SK-N-SH treated with all-trans-retinoic acid at 6 μM for 48 hours (cell line): ENCODE data around the gene SLITRK6.

Experiments
- ATAC-seq: fragments of 200-7000 bp; cut with Tn5 transposase; 3 replicates; pipeline ENCODE4 v1.9.1; 2020; ENCODE audit warnings: mild to moderate bottlenecking, moderate library complexity
- ARNTL ChIP-seq: fragments of 450-650 bp; formaldehyde crosslinking; IDR thresholded peaks from 2 replicates; pipeline ENCODE4 v1.5.0; 2020; ENCODE audit warnings: low read depth, mild to moderate bottlenecking, moderate library complexity, borderline replicate concordance
- CREB5 ChIP-seq: fragments of 250-450 bp; sonication (Bioruptor Pico); IDR thresholded peaks from 2 replicates; pipeline ENCODE4 v1.5.1; 2020; ENCODE audit warnings: low read depth, mild to moderate bottlenecking, moderate library complexity
- CSDC2 ChIP-seq: fragments of 250-450 bp; sonication (Bioruptor Pico); IDR thresholded peaks from 2 replicates; pipeline ENCODE4 v1.5.0; 2020; ENCODE audit warnings: mild to moderate bottlenecking, moderate library complexity
- CSRNP3 ChIP-seq: fragments of 250-450 bp; sonication (Bioruptor Pico); IDR thresholded peaks from 2 replicates; pipeline ENCODE4 v1.5.1; 2021; ENCODE audit warnings: mild to moderate bottlenecking, moderate library complexity
- ESRRG ChIP-seq: fragments of 250-450 bp; sonication (Bioruptor Pico); IDR thresholded peaks from 2 replicates; pipeline ENCODE4 v1.6.1; 2021; ENCODE audit warnings: mild to moderate bottlenecking
- GLIS3 ChIP-seq: fragments of 250-450 bp; sonication (Bioruptor Pico); IDR thresholded peaks from 2 replicates; pipeline ENCODE4 v1.5.0; 2020; ENCODE audit warnings: mild to moderate bottlenecking, moderate library complexity
- ISL1 ChIP-seq: fragments of 250-450 bp; sonication (Bioruptor Pico); IDR thresholded peaks from 2 replicates; pipeline ENCODE4 v2.1.2; 2022; ENCODE audit warnings: mild to moderate bottlenecking, moderate library complexity
- OSR1 ChIP-seq: fragments of 250-450 bp; sonication (Bioruptor Pico); IDR thresholded peaks from 2 replicates; pipeline ENCODE4 v1.8.0; 2022; ENCODE audit warnings: moderate library complexity, mild to moderate bottlenecking, inconsistent platforms
- PATZ1 ChIP-seq: fragments of 250-450 bp; sonication (Bioruptor Pico); IDR thresholded peaks from 2 replicates; pipeline ENCODE4 v1.8.0; 2020; ENCODE audit warnings: mild to moderate bottlenecking, moderate library complexity, borderline replicate concordance
- POU6F1 ChIP-seq: fragments of 250-450 bp; sonication (Bioruptor Pico); IDR thresholded peaks from 2 replicates; pipeline ENCODE4 v1.8.0; 2021; ENCODE audit warnings: low read depth, mild to moderate bottlenecking, moderate library complexity, borderline replicate concordance
- PPARA ChIP-seq: fragments of 250-450 bp; sonication (Bioruptor Pico); IDR thresholded peaks from 2 replicates; pipeline ENCODE4 v1.5.0; 2020; ENCODE audit warnings: mild to moderate bottlenecking, borderline replicate concordance
- RARB ChIP-seq: fragments of 250-450 bp; sonication (Bioruptor Pico); IDR thresholded peaks from 2 replicates; pipeline ENCODE4 v1.8.0; 2021; ENCODE audit warnings: mild to moderate bottlenecking, moderate library complexity
- SNAI2 ChIP-seq: fragments of 250-450 bp; sonication (Bioruptor Pico); IDR thresholded peaks from 2 replicates; pipeline ENCODE4 v1.5.0; 2020; ENCODE audit warnings: mild to moderate bottlenecking, moderate library complexity
- TCF4 ChIP-seq: fragments of 250-450 bp; sonication (Bioruptor Pico); IDR thresholded peaks from 2 replicates; pipeline ENCODE4 v1.8.0; 2021; ENCODE audit warnings: mild to moderate bottlenecking, moderate library complexity, borderline replicate concordance
- TOX ChIP-seq: fragments of 250-450 bp; sonication (Bioruptor Pico); IDR thresholded peaks from 2 replicates; pipeline ENCODE4 v1.8.0; 2021; ENCODE audit warnings: mild to moderate bottlenecking, moderate library complexity, borderline replicate concordance
- TSHZ2 ChIP-seq: fragments of 250-450 bp; sonication (Bioruptor Pico); IDR thresholded peaks from 2 replicates; pipeline ENCODE4 v1.5.0; 2020; ENCODE audit warnings: mild to moderate bottlenecking, moderate library complexity
- ZC3H10 ChIP-seq: fragments of 250-450 bp; sonication (Bioruptor Pico); IDR thresholded peaks from 2 replicates; pipeline ENCODE4 v1.5.1; 2021; ENCODE audit warnings: mild to moderate bottlenecking, moderate library complexity
- ZFP30 ChIP-seq: fragments of 450-650 bp; formaldehyde crosslinking; IDR thresholded peaks from 2 replicates; pipeline ENCODE4 v1.5.0; 2022; ENCODE audit warnings: mild to moderate bottlenecking, moderate library complexity
- ZNF565 ChIP-seq: fragments of 450-650 bp; formaldehyde crosslinking; conservative IDR thresholded peaks from 2 replicates; pipeline ENCODE4 v1.5.0; 2020; ENCODE audit warnings: low read depth, mild to moderate bottlenecking, moderate library complexity
- ZNF8 ChIP-seq: fragments of 450-650 bp; formaldehyde crosslinking; IDR thresholded peaks from 2 replicates; pipeline ENCODE4 v1.5.0; 2020; ENCODE audit warnings: mild to moderate bottlenecking, moderate library complexity

The SLITRK6 gene

GRCh38 chr13:85772367-85772766, 26.9 kb downstream of the SLITRK6 start:
- peak; percentile 59 for ATAC-seq

GRCh38 chr13:85771856-85772255, 27.4 kb downstream of the SLITRK6 start:
- peak; percentile 62 for ATAC-seq
- TF ChIP-seq TSHZ2 (CRISPR knock-in tag) (no peak), ZFP30 (CRISPR knock-in tag) (no peak), GLIS3 (no peak)

More at GRCh38 chr13:85772367-85772766, 26.9 kb downstream of the SLITRK6 start:
- TF ChIP-seq POU6F1 (CRISPR knock-in tag) (no peak), ISL1 (CRISPR knock-in tag) (peak; percentile 78), CREB5 (0 out of 2 replicates have a peak, but pooled peaks have one; percentile 34), TOX (no peak), ZNF8 (CRISPR knock-in tag) (no peak)
- TF ChIP-seq, all 23 proteins: peak for 2

GRCh38 chr13:85768946-85769345, 30.3 kb downstream of the SLITRK6 start:
- no peak for ATAC-seq
- TF ChIP-seq PATZ1 (no peak), RARB (CRISPR knock-in tag) (no peak), ARNTL (CRISPR knock-in tag) (no peak), POU6F1 (CRISPR knock-in tag) (no peak), GLIS3 (no peak), PPARA (CRISPR knock-in tag) (no peak), CSDC2 (CRISPR knock-in tag) (no peak), ZC3H10 (no peak), TCF4 (CRISPR knock-in tag) (no peak), TSHZ2 (CRISPR knock-in tag) (no peak), SNAI2 (no peak), CSRNP3 (no peak), ESRRG (CRISPR knock-in tag) (no peak), CREB5 (no peak), OSR1 (CRISPR knock-in tag) (no peak), ZNF565 (no peak), ZNF8 (CRISPR knock-in tag) (no peak)
